HG03439 (cell line): ENCODE data around the gene RDH8.

ENCODE experiments used
- ATAC-seq: cut with Tn5 transposase; IDR thresholded peaks from one replicate; pipeline ENCODE4 v1.9.1; 2021; ENCODE audit warnings: mild to moderate bottlenecking, moderate library complexity; ENCODE audit not compliant: unreplicated experiment

The RDH8 gene

GRCh38 chr19:10036601-10037071, 23.4 kb downstream of the RDH8 start:
- no peak for ATAC-seq

- ATAC-seq: no peak
Observed at GRCh38 chr19:10037367-10037766, 24.1 kb downstream of the RDH8 start.

DNA sequence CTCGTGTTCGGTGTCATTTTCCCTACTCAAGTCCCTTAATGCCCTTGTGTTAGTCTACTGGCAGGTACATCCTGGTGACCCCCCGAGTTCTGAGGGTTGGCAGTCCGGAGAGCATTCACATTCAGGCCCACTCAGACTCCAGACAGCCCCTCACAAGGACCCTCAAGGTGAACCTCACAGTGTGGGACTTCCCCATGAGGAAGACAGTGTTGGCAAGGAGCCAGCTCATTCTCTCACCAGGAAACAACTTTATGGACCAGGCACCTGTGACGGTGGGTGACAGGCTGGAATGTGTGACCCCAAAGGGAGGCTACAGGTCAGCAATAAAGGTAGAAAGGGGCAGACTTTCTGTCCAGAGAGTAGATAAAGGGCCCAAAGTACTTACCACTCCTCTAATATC, 24.5 kb downstream of the RDH8 start:
- no peak for ATAC-seq

- no peak for ATAC-seq
Observed at GRCh38 chr19:10043286-10043927, 30.1 kb downstream of the RDH8 start.

- no peak for ATAC-seq
Observed at GRCh38 chr19:10044390-10044789, 31.1 kb downstream of the RDH8 start.

DNA sequence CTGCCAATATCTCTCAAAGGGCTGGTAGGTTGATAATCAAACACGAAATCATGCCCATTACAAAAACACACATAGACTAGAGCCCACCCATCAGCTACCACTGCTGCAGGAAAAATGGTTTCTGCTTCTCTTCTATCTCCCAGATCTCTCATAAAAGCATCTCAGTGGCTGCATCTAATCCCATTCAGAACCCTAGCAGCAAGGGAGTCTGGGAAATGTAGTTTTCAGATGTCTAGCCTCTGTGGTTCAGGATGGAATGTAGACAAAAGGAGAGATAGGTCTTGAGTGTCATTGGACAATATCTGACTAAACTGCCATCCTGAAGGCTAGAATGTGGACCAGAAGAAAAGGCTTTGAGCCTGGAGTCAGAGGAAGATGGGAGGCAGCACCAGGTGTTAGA, 32.1 kb downstream of the RDH8 start:
- no peak for ATAC-seq

- no peak for ATAC-seq
Observed at GRCh38 chr19:10049626-10050025, 36.3 kb downstream of the RDH8 start.

DNA sequence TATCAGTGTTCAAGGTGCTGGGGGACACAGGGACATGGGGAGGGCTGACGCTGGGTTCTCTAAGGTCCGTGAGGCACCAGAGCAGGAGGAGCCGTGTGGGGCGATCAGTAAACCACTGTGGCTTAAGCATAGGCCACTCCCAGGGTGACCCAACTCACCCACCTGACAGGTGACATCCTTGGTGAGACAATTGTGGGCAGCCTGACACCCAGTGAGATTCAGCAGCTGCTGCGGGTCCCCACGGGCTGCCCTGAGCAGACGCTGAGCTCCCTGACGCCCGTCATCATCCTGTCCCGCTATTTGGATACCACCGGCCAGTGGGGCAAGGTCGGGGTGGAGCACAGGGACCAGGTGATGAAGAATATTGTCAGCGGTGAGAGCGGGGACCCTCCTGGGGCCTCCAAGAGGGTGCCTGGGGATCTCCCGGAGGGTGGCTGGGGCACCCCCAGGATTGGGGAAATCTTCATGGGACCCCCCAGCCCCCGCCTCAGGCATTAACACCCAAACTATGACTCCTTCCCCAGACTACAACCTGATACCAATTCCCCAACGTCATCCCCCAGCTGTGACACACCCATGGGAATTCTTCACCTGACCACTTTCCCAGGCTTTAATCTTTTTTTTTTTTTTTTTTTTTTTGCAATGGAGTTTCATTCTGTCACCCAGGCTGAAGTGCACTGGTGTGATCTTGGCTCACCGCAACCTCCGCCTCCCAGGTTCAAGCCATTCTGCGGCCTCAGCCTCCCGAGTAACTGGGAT, 39.5 kb downstream of the RDH8 start:
- no peak for ATAC-seq

DNA sequence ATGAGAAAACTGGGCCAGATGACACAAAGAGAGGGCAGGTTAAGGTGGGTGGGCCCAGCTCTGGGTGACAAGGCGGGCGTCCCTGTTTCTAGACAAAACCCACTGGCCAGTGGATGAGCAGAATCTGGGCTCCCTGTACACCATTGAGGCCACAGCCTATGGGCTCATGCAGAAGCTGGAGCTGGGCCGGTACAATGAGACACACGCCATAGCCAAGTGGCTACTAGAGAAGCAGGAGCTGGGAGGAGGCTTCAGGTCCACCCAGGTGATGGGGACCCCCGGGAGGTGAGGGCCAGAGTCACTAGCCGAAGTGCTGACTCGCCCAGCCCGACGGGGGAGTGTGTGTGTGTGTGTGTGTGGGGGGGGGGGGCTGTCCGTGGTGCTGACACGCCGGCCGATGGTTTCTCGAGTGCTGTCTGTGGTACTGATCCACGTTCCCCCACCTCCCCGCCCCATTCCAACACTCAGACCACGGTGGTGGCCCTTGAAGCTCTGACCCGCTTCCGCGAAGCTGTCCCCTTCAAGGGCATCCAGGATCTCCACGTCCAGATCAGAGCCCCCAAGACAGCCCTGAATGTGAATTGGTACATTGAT, 48.5 kb downstream of the RDH8 start:
- no peak for ATAC-seq

GRCh38 chr19:10068205-10068604, 54.9 kb downstream of the RDH8 start:
- no peak for ATAC-seq

- ATAC-seq: no peak
Observed at GRCh38 chr19:10069046-10069445, 55.8 kb downstream of the RDH8 start.

DNA sequence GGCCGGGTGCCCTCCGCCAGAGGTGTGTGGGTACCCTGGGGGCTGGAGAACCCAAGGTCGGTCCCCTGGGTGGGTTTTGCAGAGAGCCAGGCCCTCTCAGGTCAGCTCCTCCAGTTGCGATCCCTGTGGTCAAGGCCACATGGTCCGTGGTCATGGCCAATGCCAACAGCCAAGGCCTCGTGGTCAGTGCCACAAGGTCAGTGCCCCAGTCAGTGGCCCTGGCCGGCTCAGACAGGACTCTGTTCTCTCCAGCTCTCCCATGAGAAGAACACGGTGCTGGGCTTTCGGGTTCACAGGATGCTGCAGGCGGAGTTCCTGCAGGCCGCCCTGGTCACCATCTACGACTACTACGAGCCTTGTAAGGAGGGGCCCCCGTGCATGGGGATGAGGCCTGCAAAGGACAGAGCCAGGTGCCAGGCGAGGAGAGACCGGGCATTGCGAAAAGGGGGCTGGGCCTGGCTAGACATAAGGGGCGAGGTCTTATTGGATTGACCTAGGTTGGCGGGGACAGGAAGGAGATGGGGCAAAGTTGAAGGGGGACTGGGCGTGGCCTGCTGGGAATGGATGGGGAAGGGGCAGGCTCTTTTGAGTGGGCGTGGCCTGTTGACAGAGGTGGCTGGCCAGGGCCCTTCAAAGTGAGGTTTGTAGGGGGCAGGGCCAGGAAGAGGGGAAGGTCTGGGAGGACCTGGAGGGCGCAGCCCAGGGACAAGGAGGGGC, 57.6 kb downstream of the RDH8 start:
- no peak for ATAC-seq
